SJSA1 (cell line): Measurements from ENCODE around the gene IQCE. TPM values are rescaled to one million over a fixed set of nuclear protein-coding genes. Genes with fewer than 3 reads are reported as not detected.
A peak's percentile ranks its signal among the peaks of the same experiment; 100 is the strongest.
"Not testable (repeated sequence)": the region's sequence is repeated elsewhere in the genome, so short reads cannot be mapped to it uniquely, and the experiment has no call there.

Experiments
- DNase-seq, 2 experiments: peaks; one replicate each; pipeline ENCODE4 v3.0.0-alpha.2; 2015 to 2020; ENCODE audit warnings: low spot score in 2 of 2, low read depth in 1 of 2
- H3K27ac ChIP-seq: fragments of 250-450 bp; sonication (Bioruptor Pico); 2 replicates; pipeline ENCODE4 v1.5.1; 2020; ENCODE audit warnings: mild to moderate bottlenecking, moderate library complexity
- H3K27me3 ChIP-seq: fragments of 250-450 bp; sonication (Bioruptor Pico); replicated peaks from 2 replicates; pipeline ENCODE4 v1.5.1; 2020; ENCODE audit warnings: mild to moderate bottlenecking, moderate library complexity
- H3K36me3 ChIP-seq: fragments of 250-450 bp; sonication (Bioruptor Pico); 2 replicates; pipeline ENCODE4 v1.5.1; 2020; ENCODE audit warnings: mild to moderate bottlenecking
- H3K4me1 ChIP-seq: fragments of 250-450 bp; sonication (Bioruptor Pico); replicated peaks from 2 replicates; pipeline ENCODE4 v1.6.1; 2021; ENCODE audit warnings: mild to moderate bottlenecking
- H3K4me3 ChIP-seq: fragments of 250-450 bp; sonication (Bioruptor Pico); 2 replicates; pipeline ENCODE4 v1.5.1; 2020; ENCODE audit warnings: mild to moderate bottlenecking
- H3K9me3 ChIP-seq: fragments of 250-450 bp; sonication (Bioruptor Pico); replicated peaks from 2 replicates; pipeline ENCODE4 v1.5.1; 2020; ENCODE audit warnings: mild to moderate bottlenecking
- total RNA-seq: library from RNA; depleted of rRNA; stranded (reverse); fragments of >200 nt; shearing (Covaris generic); gene quantifications from 2 replicates; pipeline ENCODE4 v1.2.3, GENCODE V29; 2014

The IQCE gene
- total RNA-seq, 1 experiment from 2014 or later, result 10.9 TPM

DNA sequence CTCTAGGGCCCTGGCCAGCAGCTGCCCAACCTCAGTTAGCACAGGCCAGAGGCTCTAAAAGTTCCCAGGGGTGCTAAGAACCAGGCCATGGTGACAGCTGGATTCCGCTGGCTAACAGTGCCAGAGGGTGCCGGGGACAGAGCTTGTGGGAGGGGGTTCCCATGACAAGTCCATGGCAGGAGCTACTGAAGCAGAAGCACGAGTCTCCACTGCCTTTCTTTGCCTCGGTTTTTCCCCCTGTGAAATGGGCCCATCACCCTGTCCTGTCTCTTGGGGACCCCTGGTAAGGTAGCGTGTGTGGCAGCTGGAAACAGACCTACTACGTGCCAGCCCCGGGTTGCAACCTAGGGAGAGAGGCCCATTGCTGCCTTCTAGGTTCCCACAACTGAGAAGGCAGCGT lies 26.0 kb upstream of the IQCE start:
- H3K27me3 ChIP-seq, H3K36me3 ChIP-seq, DNase-seq, H3K27ac ChIP-seq, H3K9me3 ChIP-seq, H3K4me3 ChIP-seq: not testable (repeated sequence)
- H3K4me1 ChIP-seq, result peaks cover 30% of the 10 kb centered on the region

DNA sequence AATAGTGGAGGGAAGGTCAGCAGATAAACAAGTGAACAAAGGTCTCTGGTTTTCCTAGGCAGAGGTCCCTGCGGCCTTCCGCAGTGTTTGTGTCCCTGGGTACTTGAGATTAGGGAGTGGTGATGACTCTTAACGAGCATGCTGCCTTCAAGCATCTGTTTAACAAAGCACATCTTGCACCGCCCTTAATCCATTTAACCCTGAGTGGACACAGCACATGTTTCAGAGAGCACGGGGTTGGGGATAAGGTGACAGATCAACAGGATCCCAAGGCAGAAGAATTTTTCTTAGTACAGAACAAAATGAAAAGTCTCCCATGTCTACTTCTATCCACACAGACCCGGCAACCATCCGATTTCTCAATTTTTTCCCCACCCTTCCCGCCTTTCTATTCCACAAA lies 25.2 kb upstream of the IQCE start:
- not testable (repeated sequence) for H3K27me3 ChIP-seq, H3K27ac ChIP-seq, H3K4me3 ChIP-seq, H3K36me3 ChIP-seq, DNase-seq, H3K9me3 ChIP-seq
- peaks cover 23% of the 10 kb centered on the region for H3K4me1 ChIP-seq

DNA sequence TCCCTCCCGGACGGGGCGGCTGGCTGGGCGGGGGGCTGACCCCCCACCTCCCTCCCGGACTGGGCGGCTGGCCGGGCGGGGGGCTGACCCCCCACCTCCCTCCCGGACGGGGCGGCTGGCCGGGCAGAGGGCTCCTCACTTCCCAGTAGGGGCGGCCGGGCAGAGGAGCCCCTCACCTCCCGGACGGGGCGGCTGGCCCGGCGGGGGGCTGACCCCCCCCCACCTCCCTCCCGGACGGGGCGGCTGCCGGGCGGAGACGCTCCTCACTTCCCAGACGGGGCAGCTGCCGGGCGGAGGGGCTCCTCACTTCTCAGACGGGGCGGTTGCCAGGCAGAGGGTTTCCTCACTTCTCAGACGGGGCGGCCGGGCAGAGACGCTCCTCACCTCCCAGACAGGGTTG lies 24.6 kb upstream of the IQCE start:
- Histone ChIP-seq H3K36me3 (peaks cover 14% of the 10 kb centered on the region), H3K4me1 (peaks cover 16% of the 10 kb centered on the region)
- H3K27me3 ChIP-seq, H3K9me3 ChIP-seq, H3K27ac ChIP-seq, DNase-seq, H3K4me3 ChIP-seq: not testable (repeated sequence)

DNA sequence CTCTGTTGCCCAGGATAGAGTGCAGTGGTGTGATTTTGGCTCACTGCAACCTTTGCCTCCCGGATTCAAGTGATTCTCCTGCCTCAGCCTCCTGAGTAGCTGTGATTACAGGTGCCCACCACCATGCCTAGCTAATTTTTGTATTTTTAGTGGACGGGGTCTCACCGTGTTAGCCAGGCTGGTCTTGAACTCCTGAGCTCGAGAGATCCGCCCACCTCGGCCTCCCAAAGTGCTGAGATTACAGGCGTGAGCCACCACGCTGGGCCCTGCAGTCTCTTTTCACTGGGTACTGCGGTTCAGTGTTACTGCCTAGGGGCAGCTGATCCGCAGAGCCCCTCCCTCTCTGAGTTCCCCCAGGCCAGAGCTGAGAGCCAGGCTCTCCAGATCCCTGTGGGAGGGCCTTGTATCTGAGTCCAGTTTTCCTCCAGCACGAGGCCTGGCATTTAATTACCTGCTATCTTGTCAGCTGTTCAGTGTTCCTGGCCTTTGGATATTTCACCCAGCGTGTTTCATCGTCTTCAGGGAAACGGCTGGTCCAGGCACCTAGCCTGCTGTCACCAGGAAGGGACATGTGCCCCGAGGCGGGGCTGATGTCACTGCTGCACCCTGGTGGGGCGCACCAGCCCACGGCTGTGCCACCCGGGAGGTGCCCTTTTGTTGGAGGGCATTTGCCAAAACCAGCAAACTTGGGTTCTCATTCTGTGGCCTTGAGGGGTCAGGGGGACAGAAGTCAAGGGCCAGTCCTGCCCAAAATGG lies 22.7 kb upstream of the IQCE start:
- H3K27me3 ChIP-seq, H3K4me1 ChIP-seq, DNase-seq, H3K27ac ChIP-seq, H3K9me3 ChIP-seq, H3K4me3 ChIP-seq: not testable (repeated sequence)
- peaks cover 26% of the 10 kb centered on the region for H3K36me3 ChIP-seq

DNA sequence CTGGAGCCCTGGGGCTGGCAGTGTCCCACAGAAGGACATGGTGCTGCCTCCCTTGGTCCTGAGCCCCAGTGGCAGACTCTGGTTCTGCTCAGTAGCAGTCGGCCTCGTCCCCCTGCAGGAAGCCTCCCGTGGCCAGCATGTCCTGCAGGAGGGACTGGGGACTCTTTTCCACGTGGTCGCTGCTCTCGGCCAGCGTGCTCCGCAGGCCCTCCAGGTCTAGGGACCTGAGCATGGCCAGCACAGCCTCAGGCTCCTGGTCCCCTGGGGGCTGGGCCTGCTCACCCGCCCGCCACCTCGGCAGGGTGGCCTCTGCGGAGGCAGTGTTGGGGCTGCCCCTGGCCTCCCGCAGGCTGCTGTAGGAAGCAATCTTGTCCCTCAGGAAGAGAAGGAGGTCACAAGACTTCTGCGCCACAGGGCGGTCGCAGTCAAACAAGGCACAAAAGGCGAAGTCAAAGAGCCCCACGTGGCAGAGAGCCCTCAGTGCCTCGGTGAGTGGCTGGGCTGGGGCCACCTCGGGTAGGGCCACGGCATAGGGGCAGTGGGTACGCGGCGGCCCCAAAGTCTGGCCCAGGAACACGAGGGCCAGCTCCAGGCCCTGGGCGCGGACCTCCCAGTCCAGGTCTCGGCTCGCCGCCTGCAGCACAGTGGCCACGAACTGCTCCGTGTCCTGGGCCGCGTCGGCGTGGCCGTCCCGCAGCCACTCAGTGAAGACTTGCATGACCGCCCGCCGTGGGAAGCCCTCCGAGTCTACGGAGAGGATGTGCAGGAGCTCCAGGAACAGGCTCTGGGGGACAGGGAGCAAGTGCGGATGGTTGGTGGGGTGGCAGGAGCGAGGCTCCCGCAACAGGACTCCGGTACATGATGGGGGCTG lies 20.6 kb upstream of the IQCE start:
- H3K27me3 ChIP-seq, result no peaks in the 10 kb centered on the region
- H3K4me1 ChIP-seq, result peaks cover 3% of the 10 kb centered on the region
- no peaks in the 10 kb centered on the region for H3K9me3 ChIP-seq
- DNase-seq, result no peak
- H3K27ac ChIP-seq, result no peak overlapping the region
- no peak overlapping the region for H3K4me3 ChIP-seq
- H3K36me3 ChIP-seq, result peaks cover 33% of the 10 kb centered on the region

DNA sequence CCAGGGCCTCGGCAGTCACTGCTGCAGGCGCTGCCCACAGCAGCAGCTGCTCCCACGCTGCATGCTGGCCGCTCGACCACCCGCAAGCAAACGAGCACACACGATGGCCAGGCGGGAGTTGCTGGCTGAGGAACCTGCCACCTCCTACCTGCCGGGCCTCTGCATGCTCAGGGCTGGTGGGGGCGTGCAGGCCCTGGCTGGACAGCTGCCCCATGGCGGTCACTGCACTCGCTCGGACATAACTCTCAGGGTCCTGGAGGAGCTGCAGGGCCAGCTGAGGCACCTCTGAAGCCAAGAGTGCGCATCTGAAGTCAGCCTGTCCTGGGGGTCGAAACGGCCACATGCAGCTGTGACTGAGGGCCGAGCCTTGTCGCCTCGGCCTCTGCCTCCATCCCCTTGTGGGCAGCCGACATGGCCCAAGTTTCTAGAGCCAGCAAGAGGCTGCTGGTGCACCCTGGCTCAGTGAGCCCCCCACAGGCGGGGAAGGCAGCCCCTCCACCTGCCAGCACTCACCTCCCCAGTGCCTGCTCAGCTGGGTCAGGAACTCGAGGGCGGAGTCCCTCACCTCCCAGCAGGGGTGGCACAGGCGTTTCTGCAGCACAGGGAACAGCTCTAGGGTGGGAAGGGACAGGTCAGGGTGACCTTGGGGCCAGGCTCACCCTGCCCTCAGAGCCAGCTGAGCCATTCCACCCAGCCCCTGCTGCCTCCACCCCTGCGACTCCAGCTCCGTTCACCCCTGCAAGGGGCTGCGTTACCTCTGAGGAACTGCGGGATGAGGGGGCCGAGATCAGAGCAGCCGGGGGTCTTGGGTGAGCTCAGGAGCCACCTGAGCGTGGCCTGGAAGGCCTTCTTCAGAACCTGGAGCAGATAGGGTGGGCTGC lies 19.5 kb upstream of the IQCE start:
- DNase-seq, result no peak
- Histone ChIP-seq H3K4me1 (peaks cover 3% of the 10 kb centered on the region), H3K27me3 (no peaks in the 10 kb centered on the region), H3K27ac (no peak overlapping the region), H3K9me3 (no peaks in the 10 kb centered on the region), H3K4me3 (no peak overlapping the region), H3K36me3 (peaks cover 38% of the 10 kb centered on the region)

DNA sequence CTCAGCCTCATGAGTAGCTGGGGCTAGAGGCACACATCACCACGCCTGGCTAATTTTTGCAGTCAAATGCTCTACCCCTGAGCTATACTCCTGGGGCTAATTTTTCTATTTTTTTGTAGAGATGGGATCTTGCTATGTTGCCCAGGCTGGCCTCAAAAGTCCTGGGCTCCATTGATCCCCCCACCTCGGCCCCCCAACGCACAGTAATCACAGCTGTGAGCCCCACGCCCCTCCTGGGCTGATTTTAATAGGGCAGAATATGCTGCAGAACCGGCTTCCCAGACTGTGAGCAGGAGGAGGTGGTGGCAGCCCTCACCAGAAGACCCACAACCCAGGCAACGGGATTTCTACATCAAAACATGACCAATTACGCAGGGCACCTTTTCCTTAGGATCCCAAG lies 18.6 kb upstream of the IQCE start:
- no peaks in the 10 kb centered on the region for H3K27me3 ChIP-seq
- DNase-seq, result no peak
- no peak overlapping the region for H3K4me3 ChIP-seq
- peaks cover 3% of the 10 kb centered on the region for H3K4me1 ChIP-seq
- peaks cover 45% of the 10 kb centered on the region for H3K36me3 ChIP-seq
- no peak overlapping the region for H3K27ac ChIP-seq
- H3K9me3 ChIP-seq, result no peaks in the 10 kb centered on the region

DNA sequence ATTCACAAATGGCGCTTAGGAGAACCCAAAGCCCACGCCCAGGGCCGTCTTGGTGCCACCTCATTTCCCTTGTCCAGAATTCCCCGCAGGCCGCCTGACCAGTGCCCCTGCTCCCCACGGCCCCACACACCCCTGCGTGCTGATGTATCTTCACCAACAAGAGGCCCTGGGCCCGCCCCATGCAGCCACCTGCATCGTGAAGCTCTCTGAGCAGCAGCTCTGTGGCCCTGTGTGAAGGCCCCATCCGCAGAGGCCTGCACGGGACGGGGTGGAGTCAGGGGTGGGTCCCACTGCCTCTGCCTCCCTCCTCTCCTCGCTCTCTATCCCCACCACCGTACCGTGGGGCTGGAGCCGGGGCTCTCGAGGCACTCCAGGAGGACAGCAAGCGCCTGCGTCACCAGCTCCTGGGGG lies 18.1 kb upstream of the IQCE start:
- Histone ChIP-seq H3K27me3 (no peaks in the 10 kb centered on the region), H3K9me3 (no peaks in the 10 kb centered on the region), H3K27ac (no peak overlapping the region), H3K4me1 (no peaks in the 10 kb centered on the region), H3K36me3 (peaks cover 47% of the 10 kb centered on the region), H3K4me3 (no peak overlapping the region)
- peak in 1 of 2 experiments; percentile 40 for DNase-seq

DNA sequence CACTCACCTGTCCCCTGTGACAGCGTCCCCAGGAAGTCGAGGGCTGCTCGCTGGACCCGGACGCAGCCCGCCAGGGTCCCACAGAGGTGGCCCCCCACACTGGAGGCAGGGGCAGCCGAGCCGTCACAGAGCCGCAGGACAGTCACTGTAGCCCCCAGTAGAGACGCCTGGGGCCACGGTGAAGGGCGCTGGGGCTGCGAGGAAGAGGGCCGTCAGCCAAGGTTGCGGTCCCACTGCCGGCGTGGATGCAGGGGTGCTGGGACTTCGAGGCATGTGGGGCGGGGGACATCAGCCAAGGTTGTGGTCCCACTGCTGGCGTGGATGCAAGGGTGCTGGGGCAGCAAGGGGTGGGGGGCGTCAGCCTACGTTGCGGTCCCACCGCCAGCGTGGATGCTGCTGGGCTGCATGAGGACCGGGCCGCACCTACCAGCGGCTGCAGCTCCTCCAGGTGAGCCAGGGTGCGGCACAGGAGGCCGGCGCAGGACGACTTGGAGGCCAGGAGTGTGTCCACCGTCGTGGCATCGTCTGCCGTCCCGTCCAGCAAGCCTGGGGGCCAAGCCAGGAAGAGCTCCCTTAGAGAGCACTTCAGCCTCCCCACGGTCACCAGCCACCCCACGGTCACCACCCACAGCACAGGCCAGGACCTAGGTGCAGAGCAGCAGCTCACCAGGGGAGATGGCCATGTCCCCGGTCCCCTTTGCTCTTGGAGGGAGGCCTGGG lies 17.3 kb upstream of the IQCE start:
- H3K4me3 ChIP-seq, result no peak overlapping the region
- no peak overlapping the region for H3K27ac ChIP-seq
- peaks cover 55% of the 10 kb centered on the region for H3K36me3 ChIP-seq
- no peaks in the 10 kb centered on the region for H3K27me3 ChIP-seq
- no peak for DNase-seq
- no peaks in the 10 kb centered on the region for H3K9me3 ChIP-seq
- no peaks in the 10 kb centered on the region for H3K4me1 ChIP-seq

DNA sequence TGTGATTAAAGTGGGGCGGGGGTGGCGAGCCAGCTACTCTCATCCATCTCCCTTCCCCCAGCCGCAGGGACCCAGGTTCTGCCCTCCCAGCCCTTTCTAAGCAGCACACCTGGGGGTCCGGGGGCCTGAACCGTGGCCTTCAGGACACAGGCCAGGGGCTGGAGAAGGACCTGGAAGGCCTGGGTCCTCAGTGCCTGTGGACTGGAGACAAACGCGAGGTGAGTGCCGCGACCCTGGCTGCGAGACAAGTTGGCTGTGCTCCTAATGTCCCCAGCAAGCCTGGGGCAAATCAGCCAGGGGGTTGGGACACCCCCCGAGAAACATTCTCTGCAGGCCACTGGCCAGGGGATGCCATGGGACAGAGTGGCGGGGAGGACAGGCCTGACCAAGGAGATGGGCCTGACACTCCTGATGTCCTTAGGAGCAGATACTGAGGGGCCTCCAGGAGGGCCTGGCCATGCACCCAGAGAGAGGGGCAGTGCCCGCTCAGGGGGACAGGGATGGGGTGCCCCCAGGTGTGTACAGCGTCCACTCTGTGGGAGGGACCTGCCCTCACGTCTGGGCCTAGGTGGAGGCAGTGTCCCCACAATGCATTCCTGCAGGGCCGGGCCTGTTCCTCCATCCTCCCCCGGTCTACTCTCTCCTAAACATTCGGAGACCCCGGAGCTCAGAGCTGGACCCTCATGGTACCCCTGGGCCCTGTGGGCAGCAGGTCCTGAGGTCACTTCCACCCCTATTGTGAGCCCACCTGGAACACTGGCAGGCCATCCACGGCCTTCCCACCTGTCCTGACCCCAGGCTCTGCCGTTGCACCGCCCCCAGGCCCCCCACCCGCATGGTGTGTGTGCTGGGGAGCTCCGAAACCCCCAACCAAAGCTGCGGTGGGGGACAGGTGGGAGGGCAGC lies 16.5 kb upstream of the IQCE start:
- H3K4me1 ChIP-seq, result no peaks in the 10 kb centered on the region
- H3K9me3 ChIP-seq, result no peaks in the 10 kb centered on the region
- no peak overlapping the region for H3K4me3 ChIP-seq
- no peaks in the 10 kb centered on the region for H3K27me3 ChIP-seq
- H3K36me3 ChIP-seq, result peaks cover 58% of the 10 kb centered on the region
- DNase-seq, result no peak
- no peak overlapping the region for H3K27ac ChIP-seq

DNA sequence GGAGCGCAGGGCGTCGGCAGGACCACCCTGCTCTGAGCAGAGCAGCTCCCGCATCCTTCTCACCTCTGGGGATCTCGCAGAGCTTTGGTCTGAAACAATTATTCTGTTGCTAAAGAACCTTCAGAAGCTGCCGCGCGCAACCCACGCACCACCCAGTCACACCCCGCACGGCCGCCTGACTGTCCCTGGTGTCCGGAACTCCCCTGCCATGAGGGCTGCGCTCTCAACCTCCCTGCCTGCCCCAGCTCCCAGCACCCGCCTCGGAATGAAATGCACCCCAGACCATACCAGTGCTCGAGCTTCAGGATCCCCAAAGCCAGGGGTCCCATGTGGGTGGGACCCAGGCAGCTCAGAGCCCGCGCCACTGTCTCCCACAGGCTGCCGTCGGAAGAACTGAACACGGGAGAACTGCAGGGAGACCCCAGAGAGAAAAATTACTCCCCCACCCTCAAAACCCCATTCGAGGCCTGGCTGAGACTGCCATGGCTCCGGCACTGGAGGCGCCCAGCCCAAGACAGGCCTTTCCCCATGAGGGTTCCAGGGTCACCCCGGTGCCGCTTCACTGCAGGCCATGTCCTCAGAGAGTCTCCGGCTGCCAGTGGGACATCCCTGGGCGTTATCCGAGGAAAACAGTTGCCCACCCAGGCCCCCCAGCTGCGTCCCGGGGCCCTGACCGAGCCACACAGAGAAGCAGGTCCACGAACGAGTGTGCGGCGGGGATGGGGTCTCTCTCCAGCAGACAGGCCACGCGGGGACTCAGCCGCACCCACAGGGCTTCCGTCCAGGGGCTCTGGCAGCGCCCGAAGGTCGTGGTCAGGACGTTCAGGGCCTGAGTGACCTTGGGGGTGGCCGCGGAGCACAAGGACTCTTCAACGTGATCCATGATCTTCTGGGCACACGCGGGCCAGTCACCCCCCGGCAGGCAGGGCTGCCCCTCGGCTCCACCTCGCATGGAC lies 15.6 kb upstream of the IQCE start:
- no peaks in the 10 kb centered on the region for H3K9me3 ChIP-seq
- no peak for DNase-seq
- no peaks in the 10 kb centered on the region for H3K27me3 ChIP-seq
- no peak overlapping the region for H3K27ac ChIP-seq
- H3K36me3 ChIP-seq, result peaks cover 59% of the 10 kb centered on the region
- H3K4me1 ChIP-seq, result no peaks in the 10 kb centered on the region
- no peak overlapping the region for H3K4me3 ChIP-seq
